Stimulated activated CD4-positive, alpha-beta T cell treated with anti-CD3 and anti-CD28 coated beads, Interleukin-4, amount 100 ng/mL, for 1 hour (primary cell): ENCODE results near the gene DOHH.
A peak's percentile ranks its signal among the peaks of the same experiment; 100 is the strongest.

Experiments used
- DNase-seq: peaks from one replicate; pipeline ENCODE4 v3.0.0-alpha.2; 2020

DOHH gene, protein sequence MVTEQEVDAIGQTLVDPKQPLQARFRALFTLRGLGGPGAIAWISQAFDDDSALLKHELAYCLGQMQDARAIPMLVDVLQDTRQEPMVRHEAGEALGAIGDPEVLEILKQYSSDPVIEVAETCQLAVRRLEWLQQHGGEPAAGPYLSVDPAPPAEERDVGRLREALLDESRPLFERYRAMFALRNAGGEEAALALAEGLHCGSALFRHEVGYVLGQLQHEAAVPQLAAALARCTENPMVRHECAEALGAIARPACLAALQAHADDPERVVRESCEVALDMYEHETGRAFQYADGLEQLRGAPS

DNA sequence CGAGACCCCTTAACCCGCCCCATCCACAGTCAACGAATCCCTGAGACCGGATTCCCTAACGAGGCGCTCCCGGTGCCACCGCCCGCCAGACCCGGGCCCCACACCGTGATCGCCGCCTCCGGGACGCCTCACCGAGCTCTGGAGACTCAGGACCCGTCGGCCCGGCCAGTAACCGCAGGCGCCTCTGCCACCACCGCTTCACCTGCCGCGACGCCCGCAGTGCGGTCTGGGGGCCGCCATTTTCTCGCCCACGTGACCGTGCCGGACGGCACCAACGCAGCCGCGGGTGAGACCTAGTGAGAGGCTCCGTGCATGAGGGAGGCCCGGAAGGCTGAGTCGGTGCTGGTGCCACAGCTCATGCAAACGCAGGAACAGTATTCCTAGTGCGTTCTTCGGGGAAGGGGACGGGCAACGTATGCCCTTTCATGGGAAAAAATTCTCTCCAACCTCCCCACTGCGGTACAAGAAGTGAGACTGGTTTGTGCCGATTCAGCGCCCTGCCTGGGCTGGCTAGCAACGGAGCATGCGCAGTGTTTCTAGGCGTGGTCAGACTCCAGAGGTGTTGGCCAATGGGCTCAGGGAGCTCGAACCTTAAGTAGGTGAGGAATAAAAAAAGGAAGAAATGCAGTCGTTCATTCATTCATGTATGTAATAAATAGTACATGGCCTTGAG is at the start of gene DOHH:
Gene DOHH (minus strand): TSS at position 246 of the 673 bp plus-strand sequence. CDS start 3,860 bp downstream, outside the sequence.
- peak; percentile 97 for DNase-seq

DNA sequence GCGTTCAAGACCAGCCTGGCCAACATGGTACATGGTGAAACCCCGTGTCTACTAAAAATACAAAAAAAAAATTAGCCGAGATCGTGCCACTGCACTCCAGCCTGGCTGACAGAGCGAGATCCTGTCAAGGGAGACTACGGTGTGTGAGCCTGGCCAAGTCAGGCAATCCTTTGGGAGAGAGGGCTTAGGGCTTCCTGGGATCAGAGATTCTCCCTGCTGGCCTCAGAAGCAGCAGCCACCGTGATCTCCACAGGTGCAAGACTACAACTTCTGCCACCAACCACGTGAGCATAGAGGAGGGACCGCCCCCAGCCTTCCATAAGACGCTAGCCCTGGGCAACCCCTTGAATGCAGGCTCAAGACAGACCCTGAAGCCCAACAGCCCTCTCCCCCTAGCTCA is 49.3 kb upstream of the DOHH start:
- DNase-seq = no peak

DNA sequence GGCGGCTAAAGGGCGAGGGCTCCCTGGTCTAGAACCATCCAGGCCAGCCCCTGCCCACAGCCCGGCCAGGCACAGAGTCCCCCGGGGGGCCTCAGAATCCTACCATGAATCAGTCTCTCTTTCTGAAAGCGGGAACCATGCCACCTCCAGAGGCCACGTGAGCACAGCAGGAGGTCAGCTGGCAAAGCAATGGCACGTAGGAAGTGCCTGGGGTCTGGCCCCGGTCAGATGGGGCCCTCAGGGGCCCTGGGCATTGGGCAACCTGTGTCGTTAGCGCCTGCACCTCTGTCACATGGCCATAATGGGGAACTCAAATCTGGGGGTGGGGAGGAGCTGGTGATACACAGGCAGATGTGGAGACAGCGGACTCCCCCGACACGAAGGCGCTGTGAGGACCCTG is 48.1 kb upstream of the DOHH start:
- no peak for DNase-seq

- no peak for DNase-seq
Observed at GRCh38 chr19:3547767-3548282, 47.4 kb upstream of the DOHH start.

- DNase-seq = peak; percentile 39
Observed at GRCh38 chr19:3547301-3547731, 46.8 kb upstream of the DOHH start.

GRCh38 chr19:3546119-3546518 is 45.6 kb upstream of the DOHH start:
- no peak for DNase-seq

DNA sequence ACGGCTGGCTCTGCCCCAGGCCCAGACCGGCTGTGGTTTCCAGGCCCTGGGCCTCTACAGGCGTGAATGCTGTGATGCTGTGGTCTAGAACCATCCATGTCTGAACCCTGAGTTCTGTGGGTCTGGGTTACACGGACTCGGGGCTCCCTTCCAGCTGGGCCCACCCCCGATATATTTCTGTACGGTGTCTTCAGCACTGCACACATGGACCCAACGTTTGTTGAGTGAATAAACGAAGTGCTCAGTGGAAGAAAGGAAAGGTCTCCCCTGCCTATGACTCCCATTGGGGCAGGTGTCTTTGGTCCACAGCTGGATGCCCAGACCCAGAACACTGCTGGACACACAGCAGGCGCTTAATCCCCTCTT is 45.2 kb upstream of the DOHH start:
- no peak for DNase-seq

- DNase-seq = peak; percentile 81
Observed at GRCh38 chr19:3544742-3545668, 44.5 kb upstream of the DOHH start.

DNA sequence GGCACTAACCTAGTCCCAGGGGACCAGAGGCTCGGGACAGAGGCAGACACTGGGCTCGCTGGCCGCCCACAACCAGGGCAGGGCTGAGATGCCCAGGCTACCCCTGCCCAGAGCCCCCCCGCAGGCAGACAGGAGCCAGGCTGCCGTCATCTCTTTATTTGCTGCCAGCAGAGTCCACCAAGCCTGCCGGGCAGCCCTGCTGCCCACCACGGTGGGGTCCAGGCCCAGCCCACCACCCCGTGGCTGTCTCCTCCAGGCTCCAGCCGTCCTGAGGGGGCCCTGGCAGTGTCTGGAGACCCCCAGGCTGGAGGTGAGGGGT is 43.5 kb upstream of the DOHH start:
- no peak for DNase-seq

- DNase-seq = no peak
Observed at GRCh38 chr19:3543150-3544057, 42.9 kb upstream of the DOHH start.

DNA sequence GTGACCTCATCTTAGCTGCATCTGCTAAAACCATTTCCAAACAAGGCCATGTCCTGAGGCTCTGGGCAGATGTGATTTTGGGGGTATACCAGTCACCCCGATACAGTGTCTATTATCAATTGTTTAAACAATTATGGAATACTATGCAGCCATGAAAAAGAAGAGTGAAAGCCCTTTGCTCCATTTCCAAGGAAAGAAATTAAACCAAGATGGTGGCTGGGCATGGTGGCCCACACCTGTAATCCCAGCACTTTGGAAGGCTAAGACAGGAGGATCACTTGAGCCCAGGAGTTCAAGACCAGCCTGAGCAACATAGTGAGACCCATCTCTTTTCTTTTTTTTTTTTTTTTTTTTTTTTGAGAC is 39.3 kb upstream of the DOHH start:
- DNase-seq = no peak

- no peak for DNase-seq
Observed at GRCh38 chr19:3538965-3539755, 38.7 kb upstream of the DOHH start, which contains the start of gene TEKTIP1. TEKTIP1 (plus strand) TSS chr19:3539174; CDS start chr19:3539178, 4 bp downstream.

DNA sequence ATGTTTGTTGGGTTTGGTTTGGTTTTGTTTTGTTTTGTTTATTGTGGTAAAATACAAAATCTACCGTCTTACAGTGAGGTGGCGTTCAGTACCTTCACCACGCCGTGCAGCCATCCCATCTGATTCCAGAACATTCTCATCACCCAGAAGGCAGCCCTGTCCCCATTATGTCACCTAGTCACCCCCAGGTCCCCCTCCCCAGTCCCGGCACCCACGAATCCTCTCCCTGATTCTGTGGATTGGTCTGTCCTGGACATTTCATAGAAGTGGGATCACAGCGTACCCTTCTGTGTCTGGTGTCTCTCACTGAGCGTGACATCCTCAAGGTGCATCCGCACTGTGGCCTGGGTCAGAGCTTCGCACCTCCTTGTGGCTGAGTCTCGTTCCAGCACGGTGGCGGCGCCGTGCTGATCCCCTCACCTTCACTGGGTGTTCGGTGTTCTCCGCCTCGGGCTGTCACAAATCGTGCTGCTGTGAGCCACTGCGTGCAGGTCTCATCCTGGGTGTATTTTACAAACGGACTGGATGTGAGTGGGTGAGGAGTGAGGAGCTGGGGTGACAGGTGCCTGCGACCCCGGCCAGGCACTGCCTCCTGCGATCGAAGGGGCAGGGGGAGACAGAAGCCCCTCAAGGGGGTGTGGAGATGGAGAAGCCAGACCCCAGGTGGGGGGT is 37.9 kb upstream of the DOHH start:
- no peak for DNase-seq

GRCh38 chr19:3537438-3538240 is 37.2 kb upstream of the DOHH start:
- no peak for DNase-seq

GRCh38 chr19:3537101-3537437 is 36.6 kb upstream of the DOHH start:
- no peak for DNase-seq

DNA sequence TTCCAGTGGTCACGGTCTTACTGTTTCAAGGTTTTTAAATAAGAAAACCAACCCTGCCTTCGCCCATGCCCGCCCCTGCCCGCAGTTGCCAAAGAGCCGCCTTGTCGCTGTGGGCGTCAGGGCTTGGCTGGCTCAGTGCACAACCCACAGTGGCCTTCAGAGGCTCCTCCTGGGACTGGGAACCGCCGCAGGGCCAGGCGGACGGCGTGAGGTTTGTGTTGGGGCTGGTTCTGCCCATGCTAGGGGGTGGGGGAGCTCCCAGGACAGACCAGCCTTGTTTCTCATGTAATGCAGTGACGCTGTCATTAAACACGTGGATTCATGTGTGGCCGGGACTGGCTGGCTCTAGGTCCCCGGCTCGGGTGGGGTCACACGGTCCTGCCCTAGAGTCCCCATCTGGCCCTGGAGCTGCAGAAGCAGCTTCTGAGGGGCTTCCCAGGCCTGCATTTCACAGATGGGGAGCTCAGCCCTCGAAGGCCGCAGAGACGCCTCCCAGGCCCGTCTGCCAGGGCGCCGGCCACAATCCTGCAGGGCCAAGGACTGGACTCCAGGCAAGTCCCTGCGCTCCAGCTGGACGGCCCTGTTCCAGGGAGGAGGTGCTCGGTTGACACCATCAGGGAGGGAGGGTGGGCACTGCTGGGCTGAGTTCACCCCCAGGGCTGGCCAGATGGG is 36.1 kb upstream of the DOHH start:
- no peak for DNase-seq

GRCh38 chr19:3535981-3536380 is 35.5 kb upstream of the DOHH start:
- no peak for DNase-seq

GRCh38 chr19:3535563-3535965 is 35.1 kb upstream of the DOHH start:
- no peak for DNase-seq

DNA sequence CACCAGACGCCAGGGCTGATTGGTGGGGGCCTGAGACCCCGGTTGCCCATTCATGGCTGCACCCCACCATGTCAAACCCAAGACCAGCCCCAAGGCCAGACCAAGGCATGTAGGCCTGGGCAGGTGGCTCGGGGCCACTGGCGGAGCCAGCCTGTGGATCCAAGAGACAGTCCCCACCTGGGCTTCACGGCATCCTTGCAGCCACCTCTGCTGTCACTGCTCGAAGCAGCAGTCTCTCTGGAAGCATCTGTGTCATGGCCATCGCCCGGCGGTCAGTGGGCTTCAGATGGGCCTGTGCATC is 34.7 kb upstream of the DOHH start:
- DNase-seq = no peak
